HG02840 (cell line): Measurements from ENCODE around the gene RETREG1.
"Not testable (repeated sequence)": the region's sequence is repeated elsewhere in the genome, so short reads cannot be mapped to it uniquely, and the experiment has no call there.

Experiments used
- ATAC-seq: cut with Tn5 transposase; IDR thresholded peaks from one replicate; pipeline ENCODE4 v1.9.1; 2021; ENCODE audit warnings: mild to moderate bottlenecking, moderate library complexity, moderate number of reproducible peaks; ENCODE audit not compliant: unreplicated experiment, low FRiP score

The RETREG1 gene

GRCh38 chr5:16461782-16462181, 155.0 kb downstream of the RETREG1 start:
- no peak for ATAC-seq

DNA sequence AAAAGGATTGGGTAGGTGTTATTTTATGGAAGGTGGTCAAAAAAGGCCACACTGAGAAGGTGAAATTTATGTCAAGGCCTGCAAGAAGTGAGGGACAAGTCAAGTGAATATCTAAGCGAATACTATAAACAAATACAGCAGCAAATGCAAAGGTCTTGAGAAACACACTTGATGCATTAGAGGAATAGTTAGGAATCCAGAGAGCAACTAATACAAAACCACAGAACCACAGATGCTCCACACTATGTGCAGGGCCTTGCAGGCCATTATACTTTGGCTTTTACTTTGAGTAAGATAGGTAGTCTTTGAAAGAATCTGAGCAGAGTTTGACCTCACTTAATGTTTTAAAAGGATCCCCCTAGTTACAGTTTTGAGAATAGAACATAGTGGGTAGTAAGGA, 155.8 kb downstream of the RETREG1 start:
- no peak for ATAC-seq

- ATAC-seq, result no peak
Measured at GRCh38 chr5:16459451-16459850, 157.3 kb downstream of the RETREG1 start.

- no peak for ATAC-seq
Measured at GRCh38 chr5:16457853-16458252, 158.9 kb downstream of the RETREG1 start.

GRCh38 chr5:16457451-16457850, 159.3 kb downstream of the RETREG1 start:
- ATAC-seq, result no peak

DNA sequence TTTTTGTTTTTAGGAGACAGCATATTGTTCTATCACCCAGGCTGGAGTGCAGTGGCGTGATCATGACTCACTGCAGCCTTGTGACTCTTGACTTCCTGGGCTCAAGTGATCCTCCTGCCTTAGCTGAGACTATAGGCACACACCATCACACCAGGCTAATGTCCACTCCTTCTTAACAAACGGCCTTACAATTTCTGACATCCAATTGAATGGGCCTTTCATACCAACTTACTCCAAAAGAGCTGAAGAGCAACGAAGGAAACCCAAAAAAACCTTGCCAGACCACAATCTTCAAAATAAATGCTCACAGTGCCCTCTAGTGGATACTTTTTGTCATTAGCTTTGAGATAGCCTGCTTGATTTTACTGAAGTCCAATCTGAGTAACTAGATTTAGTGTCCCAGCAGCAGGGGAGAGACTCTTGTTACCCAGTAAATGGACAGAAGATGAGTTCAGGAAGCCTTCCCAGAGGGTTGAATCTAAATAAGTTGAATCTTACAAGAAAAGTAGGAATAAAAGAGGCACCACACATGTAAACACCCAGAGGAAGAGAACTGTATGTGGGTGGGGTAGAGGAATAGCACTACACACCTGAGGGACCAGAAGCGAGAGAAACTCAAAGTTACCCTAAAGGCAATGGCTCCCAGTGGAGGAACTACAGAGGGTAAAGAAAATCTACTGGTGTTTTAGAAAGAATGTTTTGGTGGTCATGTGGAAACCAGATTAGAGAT, 160.5 kb downstream of the RETREG1 start:
- ATAC-seq, result peak; percentile 58

DNA sequence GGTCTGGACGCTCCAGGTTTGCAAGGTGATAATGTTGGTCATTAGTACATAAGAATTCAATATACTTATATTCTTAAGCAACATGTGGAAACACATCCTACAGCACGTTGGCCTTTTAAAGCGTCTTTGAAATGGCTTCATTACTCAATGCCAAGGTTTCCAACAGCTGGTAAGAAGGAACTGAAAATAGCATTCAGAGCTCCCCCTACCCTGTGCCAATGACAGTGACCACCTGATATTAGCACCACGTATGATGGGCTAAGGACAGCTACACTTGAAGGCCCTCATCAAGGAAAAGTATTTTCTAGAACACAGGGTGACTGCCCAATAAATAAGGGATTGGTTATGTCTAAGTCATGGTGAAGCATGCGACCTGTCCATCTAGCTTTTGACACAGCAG, 161.1 kb downstream of the RETREG1 start:
- no peak for ATAC-seq

DNA sequence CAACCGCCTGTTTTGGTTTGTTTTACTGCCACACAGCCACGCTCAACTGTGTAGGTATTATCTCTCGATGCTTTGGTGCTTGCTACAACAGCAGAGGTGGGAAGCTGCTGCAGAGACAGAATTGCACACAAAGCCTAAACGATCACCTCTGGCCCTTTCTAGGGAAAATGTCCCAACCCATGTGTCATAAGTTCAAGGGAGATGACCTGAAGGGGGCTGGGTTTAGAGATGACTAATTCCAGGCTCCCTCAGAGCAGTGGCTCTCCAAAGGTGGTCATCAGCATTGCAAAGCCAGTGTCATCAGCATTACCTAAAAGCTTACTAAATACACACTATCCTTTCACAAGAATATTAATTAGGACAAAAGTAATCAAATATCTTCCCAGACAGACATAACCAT, 162.1 kb downstream of the RETREG1 start:
- ATAC-seq, result no peak

GRCh38 chr5:16453609-16454008, 163.2 kb downstream of the RETREG1 start:
- no peak for ATAC-seq

DNA sequence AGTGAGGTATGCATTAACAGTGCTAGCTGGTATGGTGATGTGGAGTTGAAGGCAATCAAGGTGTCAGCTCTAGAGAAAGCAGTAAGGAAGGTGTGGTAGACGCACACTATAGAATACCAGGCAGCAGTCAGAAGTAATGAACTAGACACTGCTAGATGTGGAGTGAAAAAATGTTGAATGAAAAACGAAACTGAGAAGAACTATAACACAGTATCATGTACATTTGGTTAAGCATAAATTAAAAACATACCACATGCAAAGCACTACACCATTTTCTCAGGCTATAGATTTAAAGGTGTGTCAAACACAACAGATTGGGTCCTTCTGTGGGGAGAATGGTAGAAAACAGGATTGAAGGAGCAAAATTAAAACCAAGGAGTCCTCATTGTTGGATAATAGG, 166.6 kb downstream of the RETREG1 start:
- ATAC-seq, result no peak

GRCh38 chr5:16446993-16447392, 169.8 kb downstream of the RETREG1 start:
- ATAC-seq, result no peak

GRCh38 chr5:16437977-16438376, 178.8 kb downstream of the RETREG1 start:
- ATAC-seq, result no peak

DNA sequence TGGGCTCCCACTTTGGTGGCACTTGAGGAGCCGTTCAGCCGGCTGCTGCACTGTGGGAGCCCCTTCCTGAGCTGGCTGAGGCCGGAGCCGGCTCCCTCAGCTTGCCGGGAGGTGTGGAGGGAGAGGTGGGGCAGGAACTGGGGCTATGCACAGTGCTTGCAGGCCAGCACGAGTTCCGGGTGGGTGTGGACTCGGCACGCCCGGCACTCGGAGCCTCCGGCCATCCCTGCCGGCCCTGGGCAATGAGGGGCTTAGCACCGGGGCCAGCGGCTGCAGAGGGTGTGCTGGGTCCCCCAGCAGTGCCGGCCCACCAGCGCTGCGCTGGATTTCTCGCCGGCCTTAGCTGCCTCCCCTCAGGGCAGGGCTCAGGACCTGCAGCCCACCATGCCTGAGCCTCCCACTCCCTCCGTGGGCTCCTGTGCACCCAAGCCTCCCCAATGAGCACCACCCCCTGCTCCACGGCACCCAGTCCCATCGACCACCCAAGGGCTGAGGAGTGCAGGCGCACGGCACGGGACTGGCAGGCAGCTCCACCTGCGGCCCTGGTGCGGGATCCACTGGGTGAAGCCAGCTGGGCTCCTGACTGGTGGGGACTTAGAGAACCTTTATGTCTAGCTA, 180.6 kb downstream of the RETREG1 start:
- not testable (repeated sequence) for ATAC-seq

DNA sequence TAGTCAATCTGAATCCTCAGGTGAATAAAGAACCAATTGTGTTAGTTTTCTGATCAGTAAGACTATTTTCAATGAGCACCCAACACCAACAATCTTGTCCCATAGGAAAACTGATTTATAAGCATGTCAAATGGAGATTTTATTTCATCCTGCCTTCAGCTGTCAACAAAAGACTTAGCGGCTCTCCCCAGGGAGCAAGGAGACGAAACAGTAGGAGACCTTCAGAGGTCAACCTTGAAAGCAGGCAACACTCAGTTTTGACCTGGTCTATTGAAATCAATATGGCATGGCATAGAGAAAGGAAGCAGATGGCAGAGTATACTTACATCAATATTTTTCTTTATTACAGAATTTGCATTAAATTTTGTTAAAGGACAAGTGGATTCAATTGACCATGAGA, 185.3 kb downstream of the RETREG1 start:
- ATAC-seq, result no peak

DNA sequence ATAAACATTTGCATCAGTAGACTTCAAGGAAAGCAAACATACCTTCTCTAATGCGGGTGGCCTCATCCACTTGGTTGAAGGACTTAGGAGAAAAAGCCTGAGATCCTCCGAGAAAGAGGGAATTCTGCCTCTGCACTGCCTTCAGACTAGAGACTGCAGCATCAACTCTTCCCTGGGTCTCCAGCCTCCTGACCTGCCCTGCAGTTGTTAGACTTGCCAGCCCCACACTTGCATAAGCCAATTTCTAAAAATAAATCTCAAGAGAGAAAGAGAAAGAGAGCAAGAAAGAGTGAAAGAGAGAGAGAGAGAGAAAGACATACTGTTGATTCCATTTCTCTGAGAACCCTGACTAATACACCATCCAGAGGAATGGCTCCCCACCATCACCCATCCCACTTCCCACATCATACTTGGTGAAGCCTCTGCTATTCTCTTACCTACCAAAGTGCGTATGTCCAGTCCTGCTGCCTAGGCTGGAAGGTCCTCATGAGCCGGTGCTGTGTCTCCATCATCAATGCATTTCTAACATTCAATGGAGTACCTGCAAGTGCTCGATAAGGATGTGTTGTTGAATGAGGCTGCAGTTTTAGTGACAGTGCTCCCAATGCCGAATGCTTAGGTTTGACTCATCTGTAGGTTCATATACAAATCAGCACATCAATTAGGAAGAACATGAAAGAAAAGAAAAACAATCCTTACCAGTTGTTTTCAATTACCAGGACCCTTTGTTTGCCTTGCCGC, 186.3 kb downstream of the RETREG1 start:
- ATAC-seq, result no peak

GRCh38 chr5:16428359-16428758, 188.4 kb downstream of the RETREG1 start:
- ATAC-seq, result no peak

DNA sequence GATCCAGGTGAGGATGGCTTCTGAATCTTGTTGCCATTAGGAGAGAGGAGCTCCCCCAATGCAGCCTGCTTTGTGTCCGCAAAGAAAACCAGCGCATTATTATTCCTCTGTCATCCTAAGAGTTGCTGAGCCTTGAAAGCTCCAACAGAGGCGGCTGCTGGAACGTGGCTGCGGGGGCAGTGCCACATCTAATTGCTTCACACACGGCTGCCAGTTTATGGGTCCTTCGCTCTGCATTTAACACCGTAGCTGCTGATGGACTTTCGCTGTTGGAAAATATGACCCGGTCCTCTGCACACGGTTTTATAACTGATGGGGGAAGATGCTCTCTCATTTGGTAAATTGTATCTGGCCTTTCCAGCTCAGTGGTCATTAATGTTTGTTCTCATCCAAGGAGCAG, 189.2 kb downstream of the RETREG1 start:
- ATAC-seq, result no peak
